DOHH2 (cell line): ENCODE results near the gene STRN4.

Experiments
- EZH2phosphoT487 ChIP-seq: fragments of 200-600 bp; sonication (generic); IDR thresholded peaks from 2 replicates; pipeline ENCODE4 v1.6.1; 2017; ENCODE audit warnings: borderline replicate concordance, mild to moderate bottlenecking, antibody characterized with exemption, low read length, moderate library complexity, mixed read lengths
- TF ChIP-seq, protein P1 (sequence below): fragments of 200-600 bp; sonication (generic); IDR thresholded peaks from one replicate; pipeline ENCODE4 v1.5.1; 2014; ENCODE audit warnings: antibody characterized with exemption, mild to moderate bottlenecking, low read depth, low read length; ENCODE audit not compliant: poor library complexity, severe bottlenecking

- TF ChIP-seq, protein P1, sequence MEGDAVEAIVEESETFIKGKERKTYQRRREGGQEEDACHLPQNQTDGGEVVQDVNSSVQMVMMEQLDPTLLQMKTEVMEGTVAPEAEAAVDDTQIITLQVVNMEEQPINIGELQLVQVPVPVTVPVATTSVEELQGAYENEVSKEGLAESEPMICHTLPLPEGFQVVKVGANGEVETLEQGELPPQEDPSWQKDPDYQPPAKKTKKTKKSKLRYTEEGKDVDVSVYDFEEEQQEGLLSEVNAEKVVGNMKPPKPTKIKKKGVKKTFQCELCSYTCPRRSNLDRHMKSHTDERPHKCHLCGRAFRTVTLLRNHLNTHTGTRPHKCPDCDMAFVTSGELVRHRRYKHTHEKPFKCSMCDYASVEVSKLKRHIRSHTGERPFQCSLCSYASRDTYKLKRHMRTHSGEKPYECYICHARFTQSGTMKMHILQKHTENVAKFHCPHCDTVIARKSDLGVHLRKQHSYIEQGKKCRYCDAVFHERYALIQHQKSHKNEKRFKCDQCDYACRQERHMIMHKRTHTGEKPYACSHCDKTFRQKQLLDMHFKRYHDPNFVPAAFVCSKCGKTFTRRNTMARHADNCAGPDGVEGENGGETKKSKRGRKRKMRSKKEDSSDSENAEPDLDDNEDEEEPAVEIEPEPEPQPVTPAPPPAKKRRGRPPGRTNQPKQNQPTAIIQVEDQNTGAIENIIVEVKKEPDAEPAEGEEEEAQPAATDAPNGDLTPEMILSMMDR: no peak
- TF ChIP-seq EZH2phosphoT487: no peak
These were observed 2.1 kb downstream of the STRN4 start for GRCh38 chr19:46744005-46744691.
